HepG2 (cell line): ENCODE measurements around the gene EIF2B1. TPM values are rescaled to one million over a fixed set of nuclear protein-coding genes. Genes with fewer than 3 reads are reported as not detected.

ENCODE experiments used
- ATF4 ChIP-seq, 2 experiments: fragments of 450-650 bp in 1 of 2; sonication (generic) in 1 of 2; formaldehyde crosslinking; IDR thresholded peaks; 2 replicates each; pipeline versions ENCODE4 v1.5.0 to v1.8.0; 2020 to 2022; ENCODE audit warnings: mild to moderate bottlenecking in 1 of 2, missing genetic modification reagents in 1 of 2
- CERS6 ChIP-seq: sonication (generic); formaldehyde crosslinking; IDR thresholded peaks from 2 replicates; pipeline ENCODE4 v1.5.0; 2020; ENCODE audit warnings: missing genetic modification reagents
- E2F5 ChIP-seq: sonication (generic); formaldehyde crosslinking; conservative IDR thresholded peaks from 2 replicates; pipeline ENCODE4 v1.4.0; 2020; ENCODE audit warnings: missing genetic modification reagents
- HNRNPK ChIP-seq: fragments of 200-400 bp; formaldehyde crosslinking; IDR thresholded peaks from 2 replicates; pipeline ENCODE4 v1.6.1; 2018; ENCODE audit warnings: low read length, low read depth, moderate library complexity, mild to moderate bottlenecking; ENCODE audit not compliant: poor library complexity, severe bottlenecking
- KDM6A ChIP-seq: IDR thresholded peaks from 2 replicates; pipeline ENCODE4 v1.6.1; 2016; ENCODE audit warnings: low read depth
- KLF12 ChIP-seq: sonication (generic); formaldehyde crosslinking; IDR thresholded peaks from 2 replicates; pipeline ENCODE4 v1.4.0; 2020; ENCODE audit warnings: missing genetic modification reagents, borderline replicate concordance
- NFYC ChIP-seq: IDR thresholded peaks from 2 replicates; pipeline ENCODE4 v1.6.1; 2016; ENCODE audit warnings: missing genetic modification reagents, missing compliant biosample characterization
- PCBP1 ChIP-seq: fragments of 200-400 bp; formaldehyde crosslinking; IDR thresholded peaks from 2 replicates; pipeline ENCODE4 v1.6.1; 2017; ENCODE audit warnings: mild to moderate bottlenecking, low read depth, low read length, borderline replicate concordance
- REPIN1 ChIP-seq: sonication (generic); formaldehyde crosslinking; IDR thresholded peaks from 2 replicates; pipeline ENCODE4 v1.8.0; 2022; ENCODE audit warnings: missing genetic modification reagents, low read depth, mild to moderate bottlenecking, borderline replicate concordance
- REST ChIP-seq, 2 experiments: IDR thresholded peaks; 2 replicates each; pipeline ENCODE4 v1.6.1; 2011 to 2012; ENCODE audit warnings: low read length in 2 of 2, borderline replicate concordance in 1 of 2, low read depth in 1 of 2, mild to moderate bottlenecking in 1 of 2, moderate library complexity in 1 of 2
- THYN1 ChIP-seq: sonication (generic); formaldehyde crosslinking; IDR thresholded peaks from 2 replicates; pipeline ENCODE4 v1.8.1; 2023; ENCODE audit warnings: low read depth, mild to moderate bottlenecking, moderate library complexity, missing genetic modification reagents, borderline replicate concordance
- TRAFD1 ChIP-seq: sonication (generic); formaldehyde crosslinking; IDR thresholded peaks from 2 replicates; pipeline ENCODE4 v1.5.1; 2020; ENCODE audit warnings: missing genetic modification reagents, mild to moderate bottlenecking, borderline replicate concordance
- ZNF138 ChIP-seq: sonication (generic); formaldehyde crosslinking; IDR thresholded peaks from 2 replicates; pipeline ENCODE4 v1.5.0; 2020; ENCODE audit warnings: mild to moderate bottlenecking, low read depth, missing genetic modification reagents
- ZNF770 ChIP-seq: sonication (generic); formaldehyde crosslinking; IDR thresholded peaks from 2 replicates; pipeline ENCODE4 v1.5.0; 2020; ENCODE audit warnings: mild to moderate bottlenecking, missing genetic modification reagents
- ZNF788 ChIP-seq: sonication (generic); formaldehyde crosslinking; IDR thresholded peaks from 2 replicates; pipeline ENCODE4 v1.5.0; 2020; ENCODE audit warnings: mild to moderate bottlenecking, missing genetic modification reagents, borderline replicate concordance
- ZSCAN31 ChIP-seq: sonication (generic); formaldehyde crosslinking; IDR thresholded peaks from 2 replicates; pipeline ENCODE4 v1.5.0; 2020; ENCODE audit warnings: low read depth, mild to moderate bottlenecking, missing genetic modification reagents
- polyA plus RNA-seq, 8 experiments: library from polyadenylated mRNA; depleted of rRNA in 3 of 8; stranded (reverse) in 7 of 8; unstranded in 1 of 8; fragments of >200 nt; fragmentation: Illumina TruSeq in 4 of 8; extraction: Trizol in 4 of 8; gene quantifications; 2 replicates each; pipeline versions ENCODE4 v1.2.1 to v1.2.3, GENCODE V29; 2011 to 2016; ENCODE audit warnings: low read depth in 4 of 8, missing spikeins in 1 of 8, mixed read lengths in 1 of 8; ENCODE audit not compliant: insufficient read depth in 1 of 8
- total RNA-seq, 5 experiments: library from RNA; depleted of rRNA; stranded (reverse); fragments of >200 nt; fragmentation: Illumina TruSeq; extraction: Trizol; gene quantifications; 2 replicates each; pipeline ENCODE4 v1.2.3, GENCODE V29; 2016; ENCODE audit warnings: low read depth in 1 of 5

EIF2B1 gene
- total and polyA plus RNA-seq, 2 of the 13 experiments (the other 11 are each of a cell fraction or from before 2014, with no cell fraction given) = 18.7 to 37.4 TPM

GRCh38 chr12:123633379-123634141 is at the start of gene EIF2B1, which contains the start of gene GTF2H3 (continued):
- TF ChIP-seq ZSCAN31 (CRISPR knock-in tag) = peak; percentile 85
- no peak for TF ChIP-seq CERS6 (CRISPR knock-in tag)
- TF ChIP-seq ZNF138 (CRISPR knock-in tag) = 0 out of 2 replicates have a peak, but pooled peaks have one; percentile 68
- peak in 1 of 2 experiments; percentile 71; a peak in 2 of 4 replicates for TF ChIP-seq ATF4 (CRISPR knock-in tag; IDR thresholded peaks at IDR 0.05)
- TF ChIP-seq TRAFD1 (CRISPR knock-in tag) = peak; percentile 82; the same call in 1 of the 2 replicates
- TF ChIP-seq HNRNPK = no peak
- peak; percentile 72 for TF ChIP-seq NFYC
- peak in 1 of 2 experiments; percentile 43; a peak in 1 of 4 replicates for TF ChIP-seq REST (IDR thresholded peaks at IDR 0.05; ENCODE audit: borderline replicate concordance in 1 of 2, low read depth in 1 of 2, low read length in 2 of 2)
- no peak for TF ChIP-seq KDM6A (CRISPR knock-in tag)
- TF ChIP-seq PCBP1 = peak; percentile 91
- 0 out of 2 replicates have a peak, but pooled peaks have one; percentile 67 for TF ChIP-seq THYN1
- no peak for TF ChIP-seq ZNF770 (CRISPR knock-in tag)
- TF ChIP-seq KLF12 = 0 out of 2 replicates have a peak, but pooled peaks have one; percentile 70
- peak; percentile 96 for TF ChIP-seq ZNF788
- TF ChIP-seq E2F5 (CRISPR knock-in tag) = peak; percentile 56; the same call in 1 of the 2 replicates
- TF ChIP-seq REPIN1 = peak; percentile 97
